ENCODE results near the gene TLDC2.
"Not testable (repeated sequence)": the region's sequence is repeated elsewhere in the genome, so short reads cannot be mapped to it uniquely, and the experiment has no call there.

Gene TLDC2

DNA sequence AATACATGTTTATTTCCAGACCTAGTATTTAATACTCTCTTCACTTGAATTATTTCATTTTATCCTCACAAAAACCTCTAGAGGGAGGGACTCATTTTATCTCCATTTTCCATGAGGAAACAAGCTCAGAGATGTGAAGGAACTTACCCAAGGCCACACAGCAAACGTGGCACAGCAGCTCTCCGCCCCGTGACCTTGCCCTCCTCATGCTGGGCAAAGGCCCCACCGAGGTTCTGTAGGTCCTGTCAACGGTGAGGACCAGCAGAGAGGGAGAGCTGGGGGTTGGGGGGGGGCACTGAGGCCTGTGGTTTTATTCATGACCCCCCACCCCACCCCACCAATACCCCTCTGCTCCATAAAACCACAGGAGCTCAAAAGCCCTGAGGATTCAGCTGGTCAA is 40.9 kb upstream of the TLDC2 start:
- DNase-seq (ENCODE audit: low read depth), result no peak
- TF ChIP-seq, protein P1, sequence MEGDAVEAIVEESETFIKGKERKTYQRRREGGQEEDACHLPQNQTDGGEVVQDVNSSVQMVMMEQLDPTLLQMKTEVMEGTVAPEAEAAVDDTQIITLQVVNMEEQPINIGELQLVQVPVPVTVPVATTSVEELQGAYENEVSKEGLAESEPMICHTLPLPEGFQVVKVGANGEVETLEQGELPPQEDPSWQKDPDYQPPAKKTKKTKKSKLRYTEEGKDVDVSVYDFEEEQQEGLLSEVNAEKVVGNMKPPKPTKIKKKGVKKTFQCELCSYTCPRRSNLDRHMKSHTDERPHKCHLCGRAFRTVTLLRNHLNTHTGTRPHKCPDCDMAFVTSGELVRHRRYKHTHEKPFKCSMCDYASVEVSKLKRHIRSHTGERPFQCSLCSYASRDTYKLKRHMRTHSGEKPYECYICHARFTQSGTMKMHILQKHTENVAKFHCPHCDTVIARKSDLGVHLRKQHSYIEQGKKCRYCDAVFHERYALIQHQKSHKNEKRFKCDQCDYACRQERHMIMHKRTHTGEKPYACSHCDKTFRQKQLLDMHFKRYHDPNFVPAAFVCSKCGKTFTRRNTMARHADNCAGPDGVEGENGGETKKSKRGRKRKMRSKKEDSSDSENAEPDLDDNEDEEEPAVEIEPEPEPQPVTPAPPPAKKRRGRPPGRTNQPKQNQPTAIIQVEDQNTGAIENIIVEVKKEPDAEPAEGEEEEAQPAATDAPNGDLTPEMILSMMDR (conservative IDR thresholded peaks at IDR 0.05; ENCODE audit: low read depth, low read length), result no peak
- no peak overlapping the region for H3K4me3 ChIP-seq (ENCODE audit: low read length)

DNA sequence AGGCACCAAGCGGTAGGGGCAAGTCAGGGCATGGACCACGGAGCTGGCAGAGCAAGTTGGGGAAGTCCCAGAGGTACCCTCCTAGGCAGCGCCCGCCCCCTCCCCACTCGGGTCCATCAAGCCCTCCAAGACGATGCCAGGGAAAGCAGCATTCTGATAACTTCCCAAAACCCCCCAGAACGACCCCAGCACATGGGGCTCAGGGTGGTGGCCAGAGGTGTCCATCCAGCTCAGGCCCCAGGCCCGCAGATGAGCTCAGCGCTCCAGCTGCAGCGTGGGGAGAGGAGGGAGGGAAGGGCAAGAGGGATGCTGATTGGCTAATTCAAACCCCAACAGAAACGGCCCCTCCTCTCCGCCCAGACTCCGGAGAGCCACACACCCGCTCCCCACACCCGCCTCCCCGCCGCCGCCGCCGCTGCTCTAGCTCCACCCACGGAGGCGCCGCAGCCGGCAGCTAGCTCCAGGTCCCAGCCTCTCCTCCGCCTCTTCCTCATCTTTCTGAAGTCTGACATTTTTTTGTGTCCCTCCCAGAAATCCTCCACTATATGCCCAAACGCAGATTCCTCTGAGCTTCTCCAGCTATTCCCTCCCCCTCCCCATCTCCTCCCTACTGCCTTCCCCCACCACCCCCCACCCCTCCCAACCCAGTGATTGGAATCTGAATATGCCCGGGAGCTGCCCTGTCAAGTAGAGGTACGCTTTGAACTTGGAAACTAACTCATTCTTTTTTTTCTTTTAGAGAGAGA is 40.3 kb upstream of the TLDC2 start:
- H3K4me3 ChIP-seq (ENCODE audit: low read length), result peak overlapping the region; percentile 31
- TF ChIP-seq, protein P1 (conservative IDR thresholded peaks at IDR 0.05; ENCODE audit: low read depth, low read length), result no peak
- DNase-seq (ENCODE audit: low read depth), result peak; percentile 77

GRCh38 chr20:36836591-36837269 is 39.2 kb upstream of the TLDC2 start:
- DNase-seq (ENCODE audit: low read depth), result no peak
- no peak overlapping the region for H3K4me3 ChIP-seq (ENCODE audit: low read length)
- TF ChIP-seq, protein P1 (conservative IDR thresholded peaks at IDR 0.05; ENCODE audit: low read depth, low read length), result peak; percentile 59

- H3K4me3 ChIP-seq (ENCODE audit: low read length); DNase-seq (ENCODE audit: low read depth): not testable (repeated sequence)
These were observed 37.6 kb upstream of the TLDC2 start for GRCh38 chr20:36838376-36838775.

DNA sequence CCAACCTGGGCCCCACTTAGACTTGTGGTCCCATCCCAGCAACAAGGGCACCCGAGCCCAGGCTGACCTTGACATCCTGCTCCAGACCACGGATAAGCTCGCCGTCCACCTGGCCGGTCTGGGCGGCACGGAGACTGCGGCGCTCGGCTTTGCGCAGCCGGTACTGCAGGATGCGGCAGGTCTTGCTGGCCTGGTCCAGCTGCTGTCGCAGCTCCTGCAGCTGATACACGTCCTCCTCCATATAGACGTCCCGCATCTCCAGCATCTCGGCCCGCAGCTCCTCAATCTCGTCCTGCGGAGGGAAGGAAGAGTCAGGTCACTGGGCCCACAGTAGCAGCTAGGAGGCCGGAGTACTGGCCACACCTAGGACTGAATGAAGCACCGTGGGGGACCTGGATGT is 36.8 kb upstream of the TLDC2 start:
- TF ChIP-seq, protein P1 (conservative IDR thresholded peaks at IDR 0.05; ENCODE audit: low read depth, low read length), result no peak
- no peak for DNase-seq (ENCODE audit: low read depth)
- H3K4me3 ChIP-seq (ENCODE audit: low read length), result no peak overlapping the region

DNA sequence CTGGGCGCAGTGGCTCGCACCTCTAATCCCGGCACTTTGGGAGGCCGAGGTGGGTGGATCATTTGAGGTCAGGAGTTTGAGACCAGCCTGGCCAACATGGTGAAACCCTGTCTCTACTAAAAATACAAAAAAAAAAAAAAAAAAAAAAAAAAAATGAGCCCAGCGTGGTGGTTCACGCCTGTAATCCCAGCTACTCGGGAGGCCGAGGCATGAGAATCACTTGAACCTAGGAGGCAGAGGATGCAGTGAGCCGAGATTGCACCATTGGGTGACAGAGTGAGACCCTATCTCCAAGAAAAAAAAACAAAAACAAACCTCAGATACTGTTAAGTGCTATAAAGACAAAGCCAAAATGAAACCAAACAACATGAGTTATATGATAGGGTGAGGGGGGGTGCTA is 34.9 kb upstream of the TLDC2 start:
- not testable (repeated sequence) for H3K4me3 ChIP-seq (ENCODE audit: low read length); DNase-seq (ENCODE audit: low read depth)

GRCh38 chr20:36845288-36845971 is 30.5 kb upstream of the TLDC2 start:
- no peak for DNase-seq (ENCODE audit: low read depth)
- TF ChIP-seq, protein P1 (conservative IDR thresholded peaks at IDR 0.05; ENCODE audit: low read depth, low read length), result no peak
- no peak overlapping the region for H3K4me3 ChIP-seq (ENCODE audit: low read length)
